ENCODE results near the gene TPD52L1.
"Not testable (repeated sequence)": the region's sequence is repeated elsewhere in the genome, so short reads cannot be mapped to it uniquely, and the experiment has no call there.

TPD52L1 gene

GRCh38 chr6:125268765-125269164 lies 115.2 kb downstream of the TPD52L1 start:
- Mint-ChIP-seq H3K36me3 (ENCODE audit: low read depth) (peaks cover 22% of the 10 kb centered on the region), H3K4me1 (ENCODE audit: low read depth) (no peaks in the 10 kb centered on the region), H3K27ac (no peak overlapping the region), H3K27me3 (no peaks in the 10 kb centered on the region), H3K4me3 (no peak overlapping the region), H3K9me3 (no peaks in the 10 kb centered on the region)

DNA sequence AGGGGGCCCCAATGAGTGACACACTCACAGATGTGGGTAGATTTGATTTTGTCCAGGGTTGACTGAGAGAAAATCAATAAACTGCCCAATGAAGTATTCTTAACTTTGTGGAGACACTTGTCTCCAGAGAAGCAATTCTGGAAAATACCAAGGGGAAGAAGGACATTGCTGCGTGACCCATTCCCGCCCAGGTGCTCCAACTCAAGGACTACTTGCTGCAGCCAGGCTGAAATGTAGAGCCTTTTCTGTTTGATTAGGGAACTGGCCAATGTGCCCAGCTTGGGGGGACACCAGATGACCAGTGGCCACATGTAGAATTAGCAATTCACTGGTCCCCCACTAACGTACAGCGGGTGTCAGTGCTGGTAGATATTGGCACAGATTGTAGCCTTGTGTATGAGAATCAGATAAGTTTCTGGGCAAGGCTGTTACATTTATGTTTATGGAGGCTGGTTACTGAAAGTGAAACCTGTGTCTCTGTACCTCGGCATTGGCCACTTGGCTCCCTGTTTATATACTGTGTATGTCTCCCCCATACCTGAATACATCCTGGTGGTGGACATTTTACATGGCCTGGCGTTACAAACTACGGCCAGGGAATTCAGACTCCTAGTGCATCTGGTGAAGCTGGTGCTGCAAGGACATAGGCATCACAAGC lies 115.9 kb downstream of the TPD52L1 start:
- peaks cover 29% of the 10 kb centered on the region for H3K36me3 Mint-ChIP-seq (ENCODE audit: low read depth)

DNA sequence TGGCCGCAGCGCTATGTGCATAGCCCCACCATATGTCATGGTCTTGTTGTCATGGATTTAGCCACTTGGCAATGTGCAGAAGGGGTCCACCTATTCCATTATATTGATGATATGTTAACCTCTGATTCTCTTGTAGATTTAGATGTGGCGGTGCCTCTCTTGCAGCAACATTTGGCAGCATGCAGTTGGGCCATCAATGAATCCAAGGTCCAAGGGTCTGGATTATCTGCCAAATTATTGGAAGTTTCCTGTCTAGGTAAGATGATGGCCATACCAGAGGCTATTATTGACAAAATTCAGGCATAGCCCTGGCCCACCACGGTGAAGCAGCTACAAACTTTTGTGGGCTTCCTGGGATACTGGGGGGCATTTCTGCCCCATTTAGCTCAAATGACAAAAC lies 116.8 kb downstream of the TPD52L1 start:
- Mint-ChIP-seq H3K27me3 (no peaks in the 10 kb centered on the region), H3K36me3 (ENCODE audit: low read depth) (peaks cover 35% of the 10 kb centered on the region), H3K4me3 (no peak overlapping the region), H3K27ac (no peak overlapping the region), H3K9me3 (no peaks in the 10 kb centered on the region), H3K4me1 (ENCODE audit: low read depth) (no peaks in the 10 kb centered on the region)

More for the DNA sequence above, 115.9 kb downstream of the TPD52L1 start:
- no peak overlapping the region for H3K4me3 Mint-ChIP-seq
- no peaks in the 10 kb centered on the region for H3K27me3 Mint-ChIP-seq
- H3K27ac Mint-ChIP-seq = no peak overlapping the region
- H3K4me1 Mint-ChIP-seq (ENCODE audit: low read depth) = no peaks in the 10 kb centered on the region
- H3K9me3 Mint-ChIP-seq = no peaks in the 10 kb centered on the region

DNA sequence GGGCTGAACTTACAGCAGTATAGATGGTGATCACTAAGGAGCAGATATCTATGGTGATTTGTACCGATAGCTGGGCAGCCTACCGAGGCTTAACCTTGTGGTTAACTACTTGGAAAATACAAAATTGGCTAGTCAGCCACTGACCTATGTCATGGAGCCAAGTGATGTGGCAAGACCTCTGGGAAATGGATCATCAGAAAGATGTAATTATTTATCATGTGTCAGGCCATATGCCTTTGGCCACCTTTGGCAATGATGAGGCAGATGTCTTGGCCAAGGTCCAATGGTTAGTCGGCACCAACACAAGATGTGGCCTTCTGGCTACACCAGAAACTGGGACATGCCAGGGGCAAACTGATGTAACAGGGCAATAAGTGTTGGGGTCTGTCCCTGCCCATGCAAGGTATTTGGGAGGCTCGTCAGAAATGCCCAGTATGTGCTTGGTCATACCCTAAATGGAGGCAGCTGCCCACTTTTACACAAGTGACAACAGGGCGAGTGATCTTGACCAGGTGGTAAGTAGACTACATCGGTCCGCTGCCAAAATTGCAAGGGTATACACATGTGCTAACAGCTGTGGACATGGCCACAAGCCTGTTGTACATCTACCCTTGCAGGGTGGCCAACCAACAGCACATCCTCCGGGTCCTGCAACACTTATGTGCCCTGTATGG lies 118.0 kb downstream of the TPD52L1 start:
- peaks cover 4% of the 10 kb centered on the region for H3K4me1 Mint-ChIP-seq (ENCODE audit: low read depth)
- H3K9me3 Mint-ChIP-seq = no peaks in the 10 kb centered on the region
- no peaks in the 10 kb centered on the region for H3K27me3 Mint-ChIP-seq
- H3K27ac Mint-ChIP-seq = no peak overlapping the region
- H3K4me3 Mint-ChIP-seq = no peak overlapping the region
- peaks cover 48% of the 10 kb centered on the region for H3K36me3 Mint-ChIP-seq (ENCODE audit: low read depth)

DNA sequence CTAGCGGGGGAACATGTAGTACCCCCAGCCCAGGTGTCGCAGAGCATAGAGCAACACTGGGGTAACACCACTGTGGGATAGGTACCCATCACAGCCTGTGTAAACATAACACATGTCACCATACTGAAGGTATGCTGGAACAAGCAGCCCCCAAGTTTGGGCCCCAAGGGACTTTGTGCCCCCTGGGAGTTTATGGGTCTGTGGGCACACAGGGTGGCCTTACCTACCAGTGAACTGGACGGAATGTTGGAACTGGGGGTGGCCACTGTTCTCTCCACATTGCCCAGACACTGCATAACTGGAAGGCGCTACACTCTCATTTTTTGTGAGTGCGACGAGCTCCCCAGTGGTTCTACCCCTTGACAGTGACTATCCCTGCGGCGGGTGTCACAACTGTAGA lies 119.7 kb downstream of the TPD52L1 start:
- Mint-ChIP-seq H3K36me3 (ENCODE audit: low read depth) (peaks cover 62% of the 10 kb centered on the region), H3K27me3 (no peaks in the 10 kb centered on the region), H3K9me3 (no peaks in the 10 kb centered on the region), H3K4me1 (ENCODE audit: low read depth) (peaks cover 9% of the 10 kb centered on the region), H3K27ac (no peak overlapping the region), H3K4me3 (no peak overlapping the region)

DNA sequence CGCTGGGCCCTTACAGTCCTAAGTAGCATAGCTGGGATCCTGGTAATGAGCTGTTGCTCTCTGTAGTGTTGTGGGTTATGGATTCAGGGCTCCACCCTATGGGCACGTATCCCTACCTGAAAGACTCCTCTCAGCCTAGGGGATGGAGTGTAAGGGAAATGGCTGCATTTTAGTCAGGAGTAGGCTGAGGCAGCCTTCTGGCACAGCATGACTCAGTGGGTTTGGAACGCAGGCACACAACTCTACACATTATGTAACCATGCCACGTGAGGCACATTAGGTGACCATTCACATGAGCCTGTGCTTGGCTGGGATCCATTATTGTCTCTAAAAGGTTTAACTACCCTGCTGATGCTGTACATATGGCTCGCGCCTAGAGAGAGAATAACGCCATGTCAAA lies 120.4 kb downstream of the TPD52L1 start:
- Mint-ChIP-seq H3K27me3 (no peaks in the 10 kb centered on the region), H3K4me1 (ENCODE audit: low read depth) (peaks cover 15% of the 10 kb centered on the region), H3K36me3 (ENCODE audit: low read depth) (peaks cover 68% of the 10 kb centered on the region), H3K27ac (no peak overlapping the region), H3K9me3 (no peaks in the 10 kb centered on the region), H3K4me3 (no peak overlapping the region)

DNA sequence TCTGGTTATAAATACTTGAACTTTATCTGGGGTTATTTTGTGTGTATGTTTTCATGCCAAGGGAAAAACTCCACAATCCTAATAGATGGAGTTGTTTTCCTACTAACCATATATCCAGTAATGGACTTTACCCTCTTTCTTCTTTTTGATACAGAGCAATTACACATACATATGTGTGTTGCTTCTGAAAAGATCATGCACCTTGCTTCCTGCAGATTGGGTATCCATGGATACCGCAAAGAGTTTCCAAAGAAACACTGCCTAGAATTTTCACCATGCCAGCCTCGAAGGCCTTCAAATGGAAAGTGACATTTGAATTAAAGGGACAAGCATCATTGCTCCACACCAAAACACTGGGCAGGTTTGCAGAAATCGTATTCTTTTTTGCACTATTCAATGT lies 121.4 kb downstream of the TPD52L1 start:
- no peaks in the 10 kb centered on the region for H3K9me3 Mint-ChIP-seq
- H3K27ac Mint-ChIP-seq = no peak overlapping the region
- peaks cover 22% of the 10 kb centered on the region for H3K4me1 Mint-ChIP-seq (ENCODE audit: low read depth)
- H3K36me3 Mint-ChIP-seq (ENCODE audit: low read depth) = peaks cover 77% of the 10 kb centered on the region
- H3K4me3 Mint-ChIP-seq = no peak overlapping the region
- no peaks in the 10 kb centered on the region for H3K27me3 Mint-ChIP-seq

GRCh38 chr6:125275779-125276178 lies 122.2 kb downstream of the TPD52L1 start:
- H3K27me3 Mint-ChIP-seq = no peaks in the 10 kb centered on the region
- no peak overlapping the region for H3K4me3 Mint-ChIP-seq
- H3K36me3 Mint-ChIP-seq (ENCODE audit: low read depth) = peaks cover 84% of the 10 kb centered on the region
- no peak overlapping the region for H3K27ac Mint-ChIP-seq
- no peaks in the 10 kb centered on the region for H3K9me3 Mint-ChIP-seq
- peaks cover 31% of the 10 kb centered on the region for H3K4me1 Mint-ChIP-seq (ENCODE audit: low read depth)

GRCh38 chr6:125277838-125278237 lies 124.3 kb downstream of the TPD52L1 start:
- Mint-ChIP-seq H3K9me3 (peaks cover 13% of the 10 kb centered on the region), H3K27ac (peak overlapping the region; percentile 24), H3K36me3 (ENCODE audit: low read depth) (peaks cover 93% of the 10 kb centered on the region), H3K27me3 (no peaks in the 10 kb centered on the region), H3K4me1 (ENCODE audit: low read depth) (peaks cover 46% of the 10 kb centered on the region), H3K4me3 (no peak overlapping the region)

GRCh38 chr6:125279961-125280360 lies 126.4 kb downstream of the TPD52L1 start:
- Mint-ChIP-seq H3K9me3 (peaks cover 13% of the 10 kb centered on the region), H3K36me3 (ENCODE audit: low read depth) (peaks cover 93% of the 10 kb centered on the region), H3K4me3 (no peak overlapping the region), H3K27me3 (no peaks in the 10 kb centered on the region), H3K4me1 (ENCODE audit: low read depth) (peaks cover 67% of the 10 kb centered on the region), H3K27ac (no peak overlapping the region)

DNA sequence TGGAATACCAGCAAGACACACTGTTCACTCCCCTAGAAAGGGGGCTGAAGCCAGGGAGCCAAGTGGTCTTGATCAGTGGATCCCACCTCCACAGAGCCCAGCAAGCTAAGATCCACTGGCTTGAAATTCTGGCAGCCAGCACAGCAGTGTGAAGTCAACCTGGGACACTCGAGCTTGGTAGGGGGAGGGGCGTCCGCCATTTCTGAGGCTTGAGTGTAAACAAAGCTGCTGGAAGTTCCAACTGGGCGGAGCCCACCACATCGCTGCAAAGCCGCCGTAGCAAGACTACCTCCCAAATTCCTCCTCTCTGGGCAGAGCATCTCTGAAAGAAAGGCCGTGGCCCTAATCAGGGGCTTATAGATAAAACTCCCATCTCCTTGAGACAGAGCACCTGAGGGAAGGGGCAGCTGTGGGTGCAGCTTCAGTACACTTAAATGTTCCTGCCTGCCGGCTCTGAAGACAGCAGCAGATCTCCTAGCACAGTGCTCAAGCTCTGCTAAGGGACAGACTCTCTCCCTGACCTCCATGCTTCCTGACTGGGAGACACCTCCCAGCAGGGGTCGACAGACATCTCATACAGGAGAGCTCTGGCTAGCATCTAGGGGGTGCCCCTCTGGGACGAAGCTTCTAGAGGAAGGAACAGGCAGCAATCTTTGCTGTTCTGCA lies 126.9 kb downstream of the TPD52L1 start:
- H3K36me3 Mint-ChIP-seq (ENCODE audit: low read depth) = peaks cover 93% of the 10 kb centered on the region
- not testable (repeated sequence) for H3K27ac Mint-ChIP-seq, H3K27me3 Mint-ChIP-seq, H3K4me3 Mint-ChIP-seq
- H3K9me3 Mint-ChIP-seq = peaks cover 17% of the 10 kb centered on the region
- peaks cover 72% of the 10 kb centered on the region for H3K4me1 Mint-ChIP-seq (ENCODE audit: low read depth)

GRCh38 chr6:125282470-125282869 lies 128.9 kb downstream of the TPD52L1 start:
- H3K36me3 Mint-ChIP-seq (ENCODE audit: low read depth) = peaks cover 93% of the 10 kb centered on the region
- not testable (repeated sequence) for H3K27ac Mint-ChIP-seq, H3K27me3 Mint-ChIP-seq, H3K4me3 Mint-ChIP-seq
- H3K4me1 Mint-ChIP-seq (ENCODE audit: low read depth) = peaks cover 63% of the 10 kb centered on the region
- H3K9me3 Mint-ChIP-seq = peaks cover 29% of the 10 kb centered on the region

DNA sequence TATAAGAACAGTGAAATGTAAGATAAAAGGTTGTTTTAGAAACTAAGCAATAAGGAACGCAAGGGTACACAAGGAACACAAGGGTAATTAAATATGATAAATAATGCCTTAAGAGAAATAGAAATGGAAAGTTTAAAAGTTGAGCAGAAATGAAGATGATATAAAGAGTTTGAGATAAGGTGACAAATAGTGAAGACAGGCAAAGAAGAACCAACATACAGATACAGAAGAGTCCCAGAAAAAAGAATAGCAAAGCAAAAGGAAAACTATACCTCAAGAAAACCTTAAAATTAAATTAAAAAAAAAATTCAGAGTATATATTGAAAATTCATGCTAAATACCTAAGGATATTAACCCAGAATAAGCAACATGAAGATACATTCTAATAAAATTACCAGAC lies 131.8 kb downstream of the TPD52L1 start:
- Mint-ChIP-seq H3K36me3 (ENCODE audit: low read depth) (peaks cover 89% of the 10 kb centered on the region), H3K4me3 (no peak overlapping the region), H3K9me3 (peaks cover 37% of the 10 kb centered on the region), H3K27me3 (no peaks in the 10 kb centered on the region), H3K27ac (no peak overlapping the region), H3K4me1 (ENCODE audit: low read depth) (peaks cover 46% of the 10 kb centered on the region)

GRCh38 chr6:125285936-125286335 lies 132.4 kb downstream of the TPD52L1 start:
- H3K27me3 Mint-ChIP-seq = no peaks in the 10 kb centered on the region
- peaks cover 90% of the 10 kb centered on the region for H3K36me3 Mint-ChIP-seq (ENCODE audit: low read depth)
- H3K4me3 Mint-ChIP-seq = no peak overlapping the region
- peaks cover 40% of the 10 kb centered on the region for H3K4me1 Mint-ChIP-seq (ENCODE audit: low read depth)
- no peak overlapping the region for H3K27ac Mint-ChIP-seq
- H3K9me3 Mint-ChIP-seq = peaks cover 37% of the 10 kb centered on the region

DNA sequence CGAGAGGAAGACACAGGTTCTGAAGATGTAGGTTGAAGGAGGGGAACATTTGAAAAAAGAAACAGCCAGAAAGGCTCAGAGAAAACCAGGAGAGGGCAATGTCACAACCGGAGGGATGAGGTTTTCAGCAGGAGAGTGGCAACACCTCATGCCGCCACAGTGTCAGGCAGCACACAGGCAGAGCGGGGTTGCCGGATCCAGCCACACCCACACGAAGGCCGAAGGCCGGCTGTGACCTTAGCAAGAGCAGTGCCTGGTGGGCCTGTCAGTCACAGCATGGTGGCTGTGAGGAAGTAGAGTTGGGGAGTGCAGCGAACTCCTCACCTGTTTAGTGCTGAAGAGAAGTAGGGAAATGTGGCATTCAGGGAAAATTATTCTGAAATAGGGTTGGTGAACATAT lies 134.1 kb downstream of the TPD52L1 start:
- Mint-ChIP-seq H3K9me3 (peaks cover 25% of the 10 kb centered on the region), H3K27ac (no peak overlapping the region), H3K4me3 (no peak overlapping the region), H3K27me3 (no peaks in the 10 kb centered on the region), H3K4me1 (ENCODE audit: low read depth) (peaks cover 26% of the 10 kb centered on the region), H3K36me3 (ENCODE audit: low read depth) (peaks cover 93% of the 10 kb centered on the region)
